ENCODE measurements around the gene ZMIZ1. TPM values are rescaled to one million over a fixed set of nuclear protein-coding genes. Genes with fewer than 3 reads are reported as not detected.
A peak's percentile ranks its signal among the peaks of the same experiment; 100 is the strongest.

The ZMIZ1 gene
- total and polyA plus RNA-seq, 5 donors: 38.0 to 83.1 (median 71.1) TPM

DNA sequence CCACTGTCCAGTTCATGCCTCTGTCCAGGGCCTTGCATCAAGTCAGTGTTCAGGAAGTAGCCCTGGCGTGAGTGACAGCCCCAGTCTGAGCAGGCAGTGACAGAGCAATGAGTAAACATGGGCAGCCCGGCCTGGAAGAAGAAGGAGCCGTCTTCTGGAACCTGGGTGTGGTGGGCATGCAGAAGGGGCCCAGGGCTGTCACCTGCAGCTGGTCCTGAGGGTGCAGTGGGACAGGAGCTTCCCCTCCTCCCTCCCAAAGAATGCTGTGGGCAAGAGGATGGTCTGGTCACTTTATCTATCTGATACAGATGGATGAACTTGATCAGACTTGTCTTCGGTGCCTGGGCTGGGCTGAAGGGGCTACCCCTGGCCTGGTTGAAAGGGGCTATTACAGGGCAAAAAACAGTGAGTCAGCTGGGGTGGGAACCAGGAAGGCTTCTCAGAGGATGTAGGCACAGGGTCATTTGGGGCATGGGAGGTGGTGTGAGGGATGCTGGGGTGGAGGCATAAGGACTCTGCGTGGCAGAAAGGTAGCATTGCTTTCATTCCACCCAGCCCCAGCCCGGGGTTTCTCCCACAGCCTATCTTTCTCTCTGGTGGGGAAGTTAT is 235.8 kb downstream of the ZMIZ1 start:
- 79% methylated on average over 6 of the region's 6 CpGs for WGBS
- no peaks in the 10 kb centered on the region for H3K27me3 ChIP-seq (ENCODE audit: control insufficient read depth, insufficient read depth)
- no peaks in the 10 kb centered on the region for H3K9me3 ChIP-seq (ENCODE audit: control insufficient read depth, low read length)
- intact Hi-C loops (cut with DNase I): no loop called here
- no peak for ATAC-seq
- no peaks in the 10 kb centered on the region for H3K4me1 ChIP-seq (ENCODE audit: control insufficient read depth, insufficient read depth, low read length)
- no peak overlapping the region for H3K27ac ChIP-seq (ENCODE audit: low read length)
- no peak for DNase-seq
- H3K4me3 ChIP-seq (ENCODE audit: low read length): no peak overlapping the region

DNA sequence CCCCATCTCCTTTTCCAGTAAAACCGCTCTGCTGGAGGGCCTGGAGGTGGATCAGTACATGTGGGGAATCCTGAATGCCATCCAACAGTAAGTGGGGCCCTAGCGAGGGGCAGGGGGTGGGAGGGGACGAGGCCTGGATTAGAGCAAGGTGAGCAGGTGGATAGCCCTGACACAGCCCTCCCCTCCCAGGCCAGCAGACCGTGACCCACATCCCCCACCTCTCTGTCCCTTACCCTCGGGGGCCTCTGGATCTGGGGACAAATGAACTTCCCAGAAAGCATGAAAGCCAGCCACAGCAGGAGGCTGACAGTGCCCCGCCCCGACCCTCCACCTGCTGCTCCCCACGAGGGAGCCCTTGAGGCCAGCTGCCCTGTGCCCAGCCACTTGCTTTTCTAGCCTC is 236.7 kb downstream of the ZMIZ1 start:
- no peaks in the 10 kb centered on the region for H3K9me3 ChIP-seq (ENCODE audit: control insufficient read depth, low read length)
- no peaks in the 10 kb centered on the region for H3K27me3 ChIP-seq (ENCODE audit: control insufficient read depth, insufficient read depth)
- WGBS: 86% methylated on average over 8 of the region's 8 CpGs
- DNase-seq (no peak), ATAC-seq (no peak)
- H3K4me1 ChIP-seq (ENCODE audit: control insufficient read depth, insufficient read depth, low read length): no peaks in the 10 kb centered on the region
- H3K27ac ChIP-seq (ENCODE audit: low read length): no peak overlapping the region
- H3K4me3 ChIP-seq (ENCODE audit: low read length): no peak overlapping the region
- intact Hi-C loops (cut with DNase I): no loop called here

DNA sequence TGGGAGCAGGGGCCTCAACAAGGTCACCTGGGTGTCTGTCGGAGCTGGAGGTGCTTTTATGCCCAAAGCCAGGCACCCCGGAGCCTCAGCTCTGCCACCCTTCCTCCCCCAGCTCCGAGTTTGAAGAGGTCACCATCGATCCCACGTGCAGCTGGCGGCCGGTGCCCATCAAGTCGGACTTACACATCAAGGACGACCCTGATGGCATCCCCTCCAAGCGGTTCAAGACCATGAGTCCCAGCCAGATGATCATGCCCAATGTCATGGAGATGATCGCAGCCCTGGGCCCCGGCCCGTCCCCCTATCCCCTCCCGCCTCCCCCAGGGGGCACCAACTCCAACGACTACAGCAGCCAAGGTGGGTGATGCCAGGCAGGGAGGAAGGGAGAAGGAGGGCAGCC is 237.2 kb downstream of the ZMIZ1 start:
- no peak overlapping the region for H3K27ac ChIP-seq (ENCODE audit: low read length)
- no peak for ATAC-seq
- intact Hi-C loops (cut with DNase I): no loop called here
- no peak overlapping the region for H3K4me3 ChIP-seq (ENCODE audit: low read length)
- no peak for DNase-seq
- H3K27me3 ChIP-seq (ENCODE audit: control insufficient read depth, insufficient read depth): no peaks in the 10 kb centered on the region
- no peaks in the 10 kb centered on the region for H3K4me1 ChIP-seq (ENCODE audit: control insufficient read depth, insufficient read depth, low read length)
- no peaks in the 10 kb centered on the region for H3K9me3 ChIP-seq (ENCODE audit: control insufficient read depth, low read length)
- 87% methylated on average over 15 of the region's 15 CpGs for WGBS

DNA sequence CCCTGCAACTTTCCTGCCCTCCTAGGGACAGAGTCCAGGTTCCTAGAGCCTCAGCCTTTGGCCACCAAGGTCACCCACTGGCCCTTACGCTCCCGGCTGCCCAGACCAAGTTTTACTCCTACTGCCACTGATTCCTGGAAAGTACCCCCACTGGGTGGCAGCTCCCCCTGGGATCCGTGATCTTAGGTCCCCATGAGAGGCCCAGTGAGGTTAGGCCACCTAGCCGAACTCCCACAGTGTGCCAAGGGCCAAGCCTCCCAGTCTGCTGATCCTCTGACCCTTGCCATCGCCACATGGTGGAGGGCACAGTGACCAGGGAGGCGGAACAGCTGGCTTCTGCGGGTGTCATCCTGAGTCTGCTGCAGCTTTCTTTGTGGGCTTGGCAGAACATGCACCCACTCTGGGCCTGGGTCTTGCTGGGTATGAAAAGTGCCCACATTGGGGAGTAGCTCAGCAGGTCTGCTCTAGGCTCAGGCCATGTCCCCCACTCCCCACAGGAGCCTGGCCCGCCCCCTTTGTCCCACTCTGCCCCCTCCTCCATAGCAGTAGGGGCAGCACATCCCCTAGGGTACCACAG is 238.0 kb downstream of the ZMIZ1 start:
- 95% methylated on average over 8 of the region's 8 CpGs for WGBS
- intact Hi-C loops (cut with DNase I): no loop called here
- Histone ChIP-seq H3K9me3 (ENCODE audit: control insufficient read depth, low read length) (no peaks in the 10 kb centered on the region), H3K27me3 (ENCODE audit: control insufficient read depth, insufficient read depth) (no peaks in the 10 kb centered on the region), H3K4me1 (ENCODE audit: control insufficient read depth, insufficient read depth, low read length) (no peaks in the 10 kb centered on the region), H3K27ac (ENCODE audit: low read length) (no peak overlapping the region), H3K4me3 (ENCODE audit: low read length) (no peak overlapping the region)
- peak in 1 of 3 donors; percentile 26 for DNase-seq
- ATAC-seq: no peak

GRCh38 chr10:79308016-79308415 is 239.2 kb downstream of the ZMIZ1 start:
- WGBS: 76% methylated on average over 7 of the region's 7 CpGs
- H3K27ac ChIP-seq (ENCODE audit: low read length): no peak overlapping the region
- no peaks in the 10 kb centered on the region for H3K9me3 ChIP-seq (ENCODE audit: control insufficient read depth, low read length)
- H3K4me1 ChIP-seq (ENCODE audit: control insufficient read depth, insufficient read depth, low read length): no peaks in the 10 kb centered on the region
- no peaks in the 10 kb centered on the region for H3K27me3 ChIP-seq (ENCODE audit: control insufficient read depth, insufficient read depth)
- intact Hi-C loops (cut with DNase I): no loop called here
- ATAC-seq (no peak), DNase-seq (peak in 1 of 3 donors; percentile 34)
- no peak overlapping the region for H3K4me3 ChIP-seq (ENCODE audit: low read length)

DNA sequence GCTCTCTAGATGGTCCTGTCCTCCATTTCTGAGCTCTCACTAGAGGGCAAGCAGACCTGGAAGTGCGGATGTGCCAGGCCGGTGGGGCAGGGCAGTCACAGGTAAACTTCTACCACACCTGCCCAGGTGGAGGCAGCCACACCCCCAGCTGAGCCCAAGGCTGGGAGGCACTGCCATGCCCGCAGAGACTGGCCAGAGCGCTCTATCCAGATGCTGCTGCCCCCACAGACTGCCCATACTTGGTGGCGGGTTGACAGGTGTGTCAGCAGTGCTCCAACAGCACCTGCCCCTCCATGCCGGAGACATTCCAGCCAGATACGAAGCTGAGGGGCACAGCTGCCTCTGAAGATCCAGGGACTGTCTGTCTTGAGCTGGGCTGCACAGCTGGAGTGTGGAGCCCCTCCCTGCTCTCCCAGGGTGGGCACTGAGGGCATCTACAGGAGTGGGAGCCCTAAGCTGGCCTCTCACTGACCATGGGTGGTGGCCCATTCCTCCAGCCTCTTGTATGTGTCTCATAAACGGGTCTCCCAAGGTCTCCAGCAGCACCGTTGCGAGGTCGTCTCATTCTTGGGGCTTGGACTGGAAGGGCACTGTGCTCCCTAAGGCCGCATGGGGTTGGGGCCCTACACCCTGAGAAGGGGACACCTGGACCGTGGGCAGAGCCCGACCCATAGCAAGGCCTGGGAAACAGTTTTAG is 240.4 kb downstream of the ZMIZ1 start:
- intact Hi-C loops (cut with DNase I): no loop called here
- peak in 2 of 3 donors; percentile 9 to 45 for DNase-seq

DNA sequence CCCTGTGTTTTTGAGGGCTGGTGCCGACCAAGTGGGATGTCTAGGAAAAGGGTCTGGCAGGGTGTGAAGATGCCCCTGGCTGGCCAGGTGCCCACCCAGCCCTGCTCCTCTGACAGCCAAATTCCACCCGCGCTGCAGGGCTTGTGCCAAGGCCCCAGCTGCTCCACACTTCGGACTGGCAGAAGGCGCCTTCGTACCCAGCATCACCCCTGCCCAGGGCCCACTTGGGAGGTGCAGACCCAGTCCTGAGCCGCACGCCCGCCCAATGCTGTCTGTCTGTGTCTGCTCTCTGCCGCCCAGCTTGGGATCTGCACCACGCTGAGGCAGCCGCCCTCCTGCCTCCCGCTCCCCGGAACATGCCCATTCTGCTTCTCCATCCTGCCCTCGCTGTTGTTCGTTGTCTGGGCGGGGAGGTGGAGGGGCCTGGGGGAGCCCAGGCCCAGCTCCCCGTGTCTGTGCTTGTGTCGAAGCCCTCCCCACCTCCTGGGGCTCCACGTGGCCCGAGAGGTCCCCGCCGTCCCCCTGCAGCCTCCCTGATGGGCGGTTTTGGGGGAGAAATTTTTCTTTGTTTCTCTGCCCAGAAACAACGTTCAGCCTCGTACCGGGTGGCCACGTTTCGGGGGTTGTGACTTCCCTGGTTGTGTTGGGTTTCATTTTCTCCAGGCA is 241.6 kb downstream of the ZMIZ1 start:
- Histone ChIP-seq H3K27me3 (ENCODE audit: control insufficient read depth, insufficient read depth) (no peaks in the 10 kb centered on the region), H3K27ac (ENCODE audit: low read length) (no peak overlapping the region), H3K4me1 (ENCODE audit: control insufficient read depth, insufficient read depth, low read length) (peaks cover 1% of the 10 kb centered on the region), H3K9me3 (ENCODE audit: control insufficient read depth, low read length) (no peaks in the 10 kb centered on the region), H3K4me3 (ENCODE audit: low read length) (no peak overlapping the region)
- ATAC-seq: no peak
- DNase-seq: peak; percentile 26 to 57 (median 54)
- intact Hi-C loops (cut with DNase I): no loop called here
- WGBS: 81% methylated on average over 29 of the region's 29 CpGs

More for the DNA sequence above, 240.4 kb downstream of the ZMIZ1 start:
- H3K4me3 ChIP-seq (ENCODE audit: low read length): no peak overlapping the region
- no peaks in the 10 kb centered on the region for H3K27me3 ChIP-seq (ENCODE audit: control insufficient read depth, insufficient read depth)
- no peaks in the 10 kb centered on the region for H3K9me3 ChIP-seq (ENCODE audit: control insufficient read depth, low read length)
- H3K27ac ChIP-seq (ENCODE audit: low read length): no peak overlapping the region
- WGBS: 82% methylated on average over 14 of the region's 14 CpGs
- no peak for ATAC-seq
- H3K4me1 ChIP-seq (ENCODE audit: control insufficient read depth, insufficient read depth, low read length): no peaks in the 10 kb centered on the region

DNA sequence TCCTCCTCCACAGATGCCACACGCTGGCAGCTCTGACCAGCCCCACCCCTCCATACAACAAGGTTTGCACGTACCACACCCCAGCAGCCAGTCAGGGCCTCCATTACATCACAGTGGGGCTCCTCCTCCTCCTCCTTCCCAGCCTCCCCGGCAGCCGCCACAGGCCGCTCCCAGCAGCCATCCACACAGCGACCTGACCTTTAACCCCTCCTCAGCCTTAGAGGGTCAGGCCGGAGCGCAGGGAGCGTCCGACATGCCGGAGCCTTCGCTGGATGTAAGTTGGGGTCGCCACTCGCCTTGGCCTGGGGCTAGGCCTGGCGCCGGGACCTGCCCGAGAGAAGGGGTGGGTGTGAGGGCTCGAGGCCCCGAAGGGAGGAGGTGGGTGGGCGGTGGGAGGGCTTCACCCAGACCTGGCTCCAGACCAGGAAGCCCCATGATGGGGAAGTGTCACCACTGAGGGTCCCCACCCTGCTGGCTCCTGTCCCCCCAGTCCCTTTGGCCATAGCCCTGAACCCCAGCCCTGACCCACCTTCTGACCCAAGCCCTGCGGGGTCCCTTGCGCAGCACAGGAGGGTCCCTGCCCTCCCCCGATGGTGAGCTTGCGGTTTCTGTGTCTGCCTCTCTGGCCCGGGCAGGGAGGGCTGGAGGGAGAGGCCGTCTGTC is 242.3 kb downstream of the ZMIZ1 start:
- ATAC-seq (peak in 1 of 2 donors; percentile 15), DNase-seq (peak; percentile 50 to 62 (median 61))
- H3K9me3 ChIP-seq (ENCODE audit: control insufficient read depth, low read length): no peaks in the 10 kb centered on the region
- no peak overlapping the region for H3K27ac ChIP-seq (ENCODE audit: low read length)
- no peak overlapping the region for H3K4me3 ChIP-seq (ENCODE audit: low read length)
- intact Hi-C loops (cut with DNase I): no loop called here
- H3K4me1 ChIP-seq (ENCODE audit: control insufficient read depth, insufficient read depth, low read length): peaks cover 1% of the 10 kb centered on the region
- no peaks in the 10 kb centered on the region for H3K27me3 ChIP-seq (ENCODE audit: control insufficient read depth, insufficient read depth)
- 79% methylated on average over 26 of the region's 26 CpGs for WGBS

- no peak overlapping the region for H3K27ac ChIP-seq (ENCODE audit: low read length)
- intact Hi-C loops (cut with DNase I): no loop called here
- peak; percentile 5 for ATAC-seq
These were observed 243.0 kb downstream of the ZMIZ1 start for GRCh38 chr10:79311581-79312407.

GRCh38 chr10:79312601-79313187 is 243.9 kb downstream of the ZMIZ1 start:
- 88% methylated on average over 22 of the region's 22 CpGs for WGBS
- DNase-seq: peak in 2 of 3 donors; percentile 14 to 42

More at GRCh38 chr10:79311581-79312407, 243.0 kb downstream of the ZMIZ1 start:
- H3K9me3 ChIP-seq (ENCODE audit: control insufficient read depth, low read length): no peaks in the 10 kb centered on the region
- no peaks in the 10 kb centered on the region for H3K27me3 ChIP-seq (ENCODE audit: control insufficient read depth, insufficient read depth)
- 71% methylated on average over 15 of the region's 15 CpGs for WGBS
- DNase-seq: peak; percentile 20 to 71 (median 56)
- H3K4me1 ChIP-seq (ENCODE audit: control insufficient read depth, insufficient read depth, low read length): peaks cover 1% of the 10 kb centered on the region
- H3K4me3 ChIP-seq (ENCODE audit: low read length): no peak overlapping the region

More at GRCh38 chr10:79312601-79313187, 243.9 kb downstream of the ZMIZ1 start:
- no peak for ATAC-seq
- Histone ChIP-seq H3K4me3 (ENCODE audit: low read length) (no peak overlapping the region), H3K27me3 (ENCODE audit: control insufficient read depth, insufficient read depth) (no peaks in the 10 kb centered on the region), H3K9me3 (ENCODE audit: control insufficient read depth, low read length) (no peaks in the 10 kb centered on the region), H3K4me1 (ENCODE audit: control insufficient read depth, insufficient read depth, low read length) (peaks cover 6% of the 10 kb centered on the region), H3K27ac (ENCODE audit: low read length) (no peak overlapping the region)
- intact Hi-C loops (cut with DNase I): no loop called here
